ENCODE measurements around the gene PRR18.

- TF ChIP-seq POLR2A (IDR thresholded peaks at IDR 0.05), result no peak
- TF ChIP-seq, protein P1, sequence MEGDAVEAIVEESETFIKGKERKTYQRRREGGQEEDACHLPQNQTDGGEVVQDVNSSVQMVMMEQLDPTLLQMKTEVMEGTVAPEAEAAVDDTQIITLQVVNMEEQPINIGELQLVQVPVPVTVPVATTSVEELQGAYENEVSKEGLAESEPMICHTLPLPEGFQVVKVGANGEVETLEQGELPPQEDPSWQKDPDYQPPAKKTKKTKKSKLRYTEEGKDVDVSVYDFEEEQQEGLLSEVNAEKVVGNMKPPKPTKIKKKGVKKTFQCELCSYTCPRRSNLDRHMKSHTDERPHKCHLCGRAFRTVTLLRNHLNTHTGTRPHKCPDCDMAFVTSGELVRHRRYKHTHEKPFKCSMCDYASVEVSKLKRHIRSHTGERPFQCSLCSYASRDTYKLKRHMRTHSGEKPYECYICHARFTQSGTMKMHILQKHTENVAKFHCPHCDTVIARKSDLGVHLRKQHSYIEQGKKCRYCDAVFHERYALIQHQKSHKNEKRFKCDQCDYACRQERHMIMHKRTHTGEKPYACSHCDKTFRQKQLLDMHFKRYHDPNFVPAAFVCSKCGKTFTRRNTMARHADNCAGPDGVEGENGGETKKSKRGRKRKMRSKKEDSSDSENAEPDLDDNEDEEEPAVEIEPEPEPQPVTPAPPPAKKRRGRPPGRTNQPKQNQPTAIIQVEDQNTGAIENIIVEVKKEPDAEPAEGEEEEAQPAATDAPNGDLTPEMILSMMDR (IDR thresholded peaks at IDR 0.05), result no peak
These were observed 4.6 kb upstream of the PRR18 start for GRCh38 chr6:166312832-166313231.
